HL-60 (cell line): ENCODE measurements around the gene CPT1B.

Experiments
- DNase-seq, 2 experiments: peaks; one replicate each; pipeline ENCODE4 v3.0.0-alpha.2; 2010 to 2020; ENCODE audit warnings: low read depth in 1 of 2, low spot score in 1 of 2
- H3K27ac ChIP-seq: fragments of 250-450 bp; sonication (Bioruptor Pico); replicated peaks from 2 replicates; pipeline ENCODE4 v1.5.1; 2020; ENCODE audit warnings: mild to moderate bottlenecking, moderate library complexity
- H3K27me3 ChIP-seq: fragments of 250-450 bp; sonication (Bioruptor Pico); 2 replicates; pipeline ENCODE4 v1.5.1; 2021; ENCODE audit warnings: mild to moderate bottlenecking, moderate library complexity; ENCODE audit not compliant: insufficient read depth, poor library complexity, severe bottlenecking
- H3K4me3 ChIP-seq: replicated peaks from 2 replicates; pipeline ENCODE4 v1.5.1; 2011; ENCODE audit warnings: mild to moderate bottlenecking, control low read depth, low read length; ENCODE audit not compliant: insufficient read depth
- GABPA ChIP-seq: IDR thresholded peaks from 2 replicates; pipeline ENCODE4 v1.6.1; 2012; ENCODE audit warnings: low read depth
- POLR2AphosphoS5 ChIP-seq: IDR thresholded peaks from 2 replicates; pipeline ENCODE4 v1.6.1; 2012; ENCODE audit warnings: low read depth
- SPI1 ChIP-seq: IDR thresholded peaks from 2 replicates; pipeline ENCODE4 v1.6.1; 2012; ENCODE audit warnings: low read depth, mild to moderate bottlenecking, borderline replicate concordance
- TF ChIP-seq, protein P1 (sequence below): IDR thresholded peaks from one replicate; pipeline ENCODE4 v1.5.1; 2011; ENCODE audit warnings: low read length, control low read depth, inconsistent platforms; ENCODE audit not compliant: insufficient read depth
- TF ChIP-seq, protein P2 (sequence below): IDR thresholded peaks from 2 replicates; pipeline ENCODE4 v1.6.1; 2012; ENCODE audit warnings: low read depth; ENCODE audit not compliant: insufficient replicate concordance

Gene CPT1B

DNA sequence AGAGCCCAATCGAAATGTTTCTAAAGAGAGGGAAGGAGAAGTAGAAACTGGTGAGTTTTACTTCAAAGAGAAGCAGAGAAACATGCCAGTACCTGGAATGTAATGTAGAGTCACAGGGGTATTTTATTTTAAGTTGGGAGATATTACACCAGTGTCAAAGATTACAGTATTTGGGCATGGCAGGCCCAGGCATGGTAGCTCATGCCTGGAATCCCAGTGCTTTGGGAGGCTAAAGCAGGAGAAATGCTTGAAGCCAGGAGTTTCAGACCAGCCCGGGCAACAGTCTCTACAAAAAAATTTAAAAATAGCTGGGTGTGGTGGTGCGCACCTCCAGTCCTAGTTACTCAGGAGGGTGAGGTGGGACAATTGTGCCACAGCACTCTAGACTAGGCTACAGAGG lies 18.2 kb downstream of the CPT1B start:
- Histone ChIP-seq H3K4me3 (no peak overlapping the region), H3K27ac (no peak overlapping the region), H3K27me3 (no peaks in the 10 kb centered on the region)
- DNase-seq: no peak
- TF ChIP-seq, protein P1, sequence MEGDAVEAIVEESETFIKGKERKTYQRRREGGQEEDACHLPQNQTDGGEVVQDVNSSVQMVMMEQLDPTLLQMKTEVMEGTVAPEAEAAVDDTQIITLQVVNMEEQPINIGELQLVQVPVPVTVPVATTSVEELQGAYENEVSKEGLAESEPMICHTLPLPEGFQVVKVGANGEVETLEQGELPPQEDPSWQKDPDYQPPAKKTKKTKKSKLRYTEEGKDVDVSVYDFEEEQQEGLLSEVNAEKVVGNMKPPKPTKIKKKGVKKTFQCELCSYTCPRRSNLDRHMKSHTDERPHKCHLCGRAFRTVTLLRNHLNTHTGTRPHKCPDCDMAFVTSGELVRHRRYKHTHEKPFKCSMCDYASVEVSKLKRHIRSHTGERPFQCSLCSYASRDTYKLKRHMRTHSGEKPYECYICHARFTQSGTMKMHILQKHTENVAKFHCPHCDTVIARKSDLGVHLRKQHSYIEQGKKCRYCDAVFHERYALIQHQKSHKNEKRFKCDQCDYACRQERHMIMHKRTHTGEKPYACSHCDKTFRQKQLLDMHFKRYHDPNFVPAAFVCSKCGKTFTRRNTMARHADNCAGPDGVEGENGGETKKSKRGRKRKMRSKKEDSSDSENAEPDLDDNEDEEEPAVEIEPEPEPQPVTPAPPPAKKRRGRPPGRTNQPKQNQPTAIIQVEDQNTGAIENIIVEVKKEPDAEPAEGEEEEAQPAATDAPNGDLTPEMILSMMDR: no peak
- no peak for TF ChIP-seq SPI1
- no peak for TF ChIP-seq POLR2AphosphoS5
- no peak for TF ChIP-seq GABPA
- TF ChIP-seq, protein P2, sequence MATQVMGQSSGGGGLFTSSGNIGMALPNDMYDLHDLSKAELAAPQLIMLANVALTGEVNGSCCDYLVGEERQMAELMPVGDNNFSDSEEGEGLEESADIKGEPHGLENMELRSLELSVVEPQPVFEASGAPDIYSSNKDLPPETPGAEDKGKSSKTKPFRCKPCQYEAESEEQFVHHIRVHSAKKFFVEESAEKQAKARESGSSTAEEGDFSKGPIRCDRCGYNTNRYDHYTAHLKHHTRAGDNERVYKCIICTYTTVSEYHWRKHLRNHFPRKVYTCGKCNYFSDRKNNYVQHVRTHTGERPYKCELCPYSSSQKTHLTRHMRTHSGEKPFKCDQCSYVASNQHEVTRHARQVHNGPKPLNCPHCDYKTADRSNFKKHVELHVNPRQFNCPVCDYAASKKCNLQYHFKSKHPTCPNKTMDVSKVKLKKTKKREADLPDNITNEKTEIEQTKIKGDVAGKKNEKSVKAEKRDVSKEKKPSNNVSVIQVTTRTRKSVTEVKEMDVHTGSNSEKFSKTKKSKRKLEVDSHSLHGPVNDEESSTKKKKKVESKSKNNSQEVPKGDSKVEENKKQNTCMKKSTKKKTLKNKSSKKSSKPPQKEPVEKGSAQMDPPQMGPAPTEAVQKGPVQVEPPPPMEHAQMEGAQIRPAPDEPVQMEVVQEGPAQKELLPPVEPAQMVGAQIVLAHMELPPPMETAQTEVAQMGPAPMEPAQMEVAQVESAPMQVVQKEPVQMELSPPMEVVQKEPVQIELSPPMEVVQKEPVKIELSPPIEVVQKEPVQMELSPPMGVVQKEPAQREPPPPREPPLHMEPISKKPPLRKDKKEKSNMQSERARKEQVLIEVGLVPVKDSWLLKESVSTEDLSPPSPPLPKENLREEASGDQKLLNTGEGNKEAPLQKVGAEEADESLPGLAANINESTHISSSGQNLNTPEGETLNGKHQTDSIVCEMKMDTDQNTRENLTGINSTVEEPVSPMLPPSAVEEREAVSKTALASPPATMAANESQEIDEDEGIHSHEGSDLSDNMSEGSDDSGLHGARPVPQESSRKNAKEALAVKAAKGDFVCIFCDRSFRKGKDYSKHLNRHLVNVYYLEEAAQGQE: no peak

DNA sequence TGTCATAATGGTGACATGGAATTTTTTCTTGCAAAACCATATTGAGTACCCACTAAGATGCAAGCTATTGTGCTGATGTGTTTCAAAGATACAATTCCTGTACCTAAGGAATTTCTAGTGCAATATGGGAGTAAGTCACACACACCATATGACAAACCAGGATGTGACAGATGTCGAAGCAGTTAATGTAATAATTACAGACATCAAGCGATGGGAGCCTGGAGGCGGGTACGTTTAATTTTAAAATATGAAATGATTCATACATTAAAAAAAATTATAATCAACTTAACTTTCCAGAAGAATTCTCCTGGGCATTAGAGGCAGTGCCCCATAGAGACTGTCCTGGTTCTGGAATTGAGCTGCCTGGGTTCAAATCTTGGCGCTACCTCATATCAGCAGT lies 21.5 kb downstream of the CPT1B start:
- no peak overlapping the region for H3K27ac ChIP-seq
- no peaks in the 10 kb centered on the region for H3K27me3 ChIP-seq
- TF ChIP-seq GABPA (no peak), SPI1 (no peak), POLR2AphosphoS5 (no peak)
- TF ChIP-seq, protein P1: no peak
- TF ChIP-seq, protein P2: no peak
- no peak overlapping the region for H3K4me3 ChIP-seq
- no peak for DNase-seq

DNA sequence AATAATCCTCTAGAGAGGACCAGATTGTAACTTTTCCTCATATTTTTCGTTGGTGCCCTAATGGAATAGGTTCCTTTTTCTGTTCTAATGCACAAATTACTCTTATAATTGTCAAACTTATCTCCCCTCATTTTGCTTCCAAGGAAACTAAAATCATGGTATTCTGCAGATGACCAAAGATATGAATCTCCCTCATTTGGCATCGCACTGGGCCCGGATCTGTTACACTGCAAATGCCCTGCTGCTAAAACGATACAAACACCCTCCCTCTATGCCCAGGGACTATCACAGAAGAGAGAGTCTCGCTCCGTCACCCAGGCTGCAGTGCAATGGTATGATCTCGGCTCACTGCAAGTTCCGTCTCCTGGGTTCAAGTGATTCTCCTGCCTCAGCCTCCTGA lies 24.9 kb downstream of the CPT1B start:
- TF ChIP-seq SPI1 (no peak), POLR2AphosphoS5 (no peak), GABPA (no peak)
- TF ChIP-seq, protein P1: no peak
- TF ChIP-seq, protein P2: no peak
- Histone ChIP-seq H3K27me3 (no peaks in the 10 kb centered on the region), H3K27ac (no peak overlapping the region), H3K4me3 (no peak overlapping the region)
- DNase-seq: no peak
